ENCODE measurements around the gene PRPF19.

PRPF19 gene

GRCh38 chr11:60854140-60854846 lies 52.1 kb downstream of the PRPF19 start:
- H3K79me2 ChIP-seq (ENCODE audit: control insufficient read depth, low read length), result no peaks in the 10 kb centered on the region
- H3K4me3 ChIP-seq (ENCODE audit: low read length), result no peak overlapping the region
- TF ChIP-seq CTCF (IDR thresholded peaks at IDR 0.05; ENCODE audit: low read depth, low read length, poor library complexity, severe bottlenecking) (no peak), EZH2phosphoT487 (IDR thresholded peaks at IDR 0.05; ENCODE audit: borderline replicate concordance, low read length) (no peak)
- H3K9me2 ChIP-seq (replicated peaks; ENCODE audit: control insufficient read depth, low read length), result no peaks in the 10 kb centered on the region
- no peaks in the 10 kb centered on the region for H3K27me3 ChIP-seq (ENCODE audit: control insufficient read depth, low read length)
- no peak overlapping the region for H3K27ac ChIP-seq (ENCODE audit: low read depth, low read length)
- H3K36me3 ChIP-seq (ENCODE audit: control insufficient read depth, low read length), result peaks cover 30% of the 10 kb centered on the region
- peaks cover 13% of the 10 kb centered on the region for H3K4me1 ChIP-seq (ENCODE audit: control insufficient read depth, low read length)
- H3F3A ChIP-seq (ENCODE audit: control insufficient read depth, insufficient read depth), result no peaks in the 10 kb centered on the region
- no peaks in the 10 kb centered on the region for H4K20me1 ChIP-seq (ENCODE audit: control insufficient read depth, insufficient read depth, low read depth, low read length)
- no peak overlapping the region for H3K4me2 ChIP-seq (ENCODE audit: low read length)
- no peaks in the 10 kb centered on the region for H3K9me3 ChIP-seq (ENCODE audit: control insufficient read depth, insufficient read depth, low read length)

- Histone ChIP-seq H3K4me2 (ENCODE audit: low read length) (no peak overlapping the region), H3K4me3 (ENCODE audit: low read length) (no peak overlapping the region), H3K27ac (ENCODE audit: low read depth, low read length) (no peak overlapping the region)
Measured at GRCh38 chr11:60852982-60853950, 53.1 kb downstream of the PRPF19 start.

More at GRCh38 chr11:60852982-60853950, 53.1 kb downstream of the PRPF19 start:
- no peaks in the 10 kb centered on the region for H3K79me2 ChIP-seq (ENCODE audit: control insufficient read depth, low read length)
- H3K9me3 ChIP-seq (ENCODE audit: control insufficient read depth, insufficient read depth, low read length), result no peaks in the 10 kb centered on the region
- peaks cover 40% of the 10 kb centered on the region for H3K36me3 ChIP-seq (ENCODE audit: control insufficient read depth, low read length)
- no peaks in the 10 kb centered on the region for H3K9me2 ChIP-seq (replicated peaks; ENCODE audit: control insufficient read depth, low read length)
- H4K20me1 ChIP-seq (ENCODE audit: control insufficient read depth, insufficient read depth, low read depth, low read length), result no peaks in the 10 kb centered on the region
- TF ChIP-seq CTCF (IDR thresholded peaks at IDR 0.05; ENCODE audit: low read depth, low read length, poor library complexity, severe bottlenecking), result no peak
- TF ChIP-seq EZH2phosphoT487 (IDR thresholded peaks at IDR 0.05; ENCODE audit: borderline replicate concordance, low read length), result no peak
- H3F3A ChIP-seq (ENCODE audit: control insufficient read depth, insufficient read depth), result no peaks in the 10 kb centered on the region
- peaks cover 4% of the 10 kb centered on the region for H3K4me1 ChIP-seq (ENCODE audit: control insufficient read depth, low read length)
- no peaks in the 10 kb centered on the region for H3K27me3 ChIP-seq (ENCODE audit: control insufficient read depth, low read length)
